MM.1S (cell line): ENCODE measurements around the gene SPDYE2B.
"Not testable (repeated sequence)": the region's sequence is repeated elsewhere in the genome, so short reads cannot be mapped to it uniquely, and the experiment has no call there.

Experiments
- EZH2 ChIP-seq: fragments of 300-600 bp; sonication (generic); optimal IDR thresholded peaks from 2 replicates; pipeline ENCODE3; 2017; ENCODE audit warnings: low read depth, mild to moderate bottlenecking, antibody characterized with exemption, low read length, mixed read lengths
- EZH2phosphoT487 ChIP-seq: fragments of 300-600 bp; sonication (generic); IDR thresholded peaks from 2 replicates; pipeline ENCODE4 v1.6.1; 2018; ENCODE audit warnings: antibody characterized with exemption, low read length
- TF ChIP-seq, protein P1 (sequence below): fragments of 300-600 bp; sonication (generic); IDR thresholded peaks from 2 replicates; pipeline ENCODE4 v1.5.1; 2016; ENCODE audit warnings: antibody characterized with exemption, low read length, mixed read lengths

DNA sequence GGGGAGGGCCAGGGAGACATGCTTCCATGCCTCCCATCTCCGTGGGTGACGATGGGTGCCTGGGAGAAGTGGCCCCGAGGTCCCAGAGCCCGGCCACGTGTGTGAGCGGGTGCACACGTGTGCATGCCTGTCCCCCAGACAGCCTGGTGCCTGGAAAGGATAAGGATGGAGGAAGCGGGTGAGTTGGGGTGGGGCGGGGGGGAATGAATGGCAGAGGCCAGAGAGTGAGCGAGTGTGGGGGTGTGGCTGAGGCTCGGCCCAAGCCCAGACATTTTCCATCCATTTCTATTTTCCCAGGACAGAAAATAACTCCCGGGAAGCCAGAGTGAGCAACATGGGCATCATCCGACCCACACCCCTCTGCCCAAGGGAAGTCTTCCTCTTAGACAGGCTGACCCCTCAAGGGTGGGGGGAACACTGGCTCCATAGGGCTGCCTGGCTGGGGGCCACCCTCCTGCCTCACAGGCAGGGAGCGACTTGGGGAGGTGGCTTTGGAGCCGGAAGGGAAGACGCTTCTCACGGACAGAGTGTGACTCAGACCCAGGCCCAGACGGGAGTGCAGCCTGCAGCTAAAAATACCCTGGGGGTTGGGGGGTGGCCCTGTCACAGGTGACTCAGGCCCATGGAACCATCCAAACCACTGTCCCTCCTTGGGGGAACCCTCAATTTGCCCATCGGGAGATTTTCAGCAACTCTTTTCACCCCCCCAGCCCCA, 45.5 kb upstream of the SPDYE2B start:
- TF ChIP-seq EZH2phosphoT487, EZH2: not testable (repeated sequence)
- TF ChIP-seq, protein P1, sequence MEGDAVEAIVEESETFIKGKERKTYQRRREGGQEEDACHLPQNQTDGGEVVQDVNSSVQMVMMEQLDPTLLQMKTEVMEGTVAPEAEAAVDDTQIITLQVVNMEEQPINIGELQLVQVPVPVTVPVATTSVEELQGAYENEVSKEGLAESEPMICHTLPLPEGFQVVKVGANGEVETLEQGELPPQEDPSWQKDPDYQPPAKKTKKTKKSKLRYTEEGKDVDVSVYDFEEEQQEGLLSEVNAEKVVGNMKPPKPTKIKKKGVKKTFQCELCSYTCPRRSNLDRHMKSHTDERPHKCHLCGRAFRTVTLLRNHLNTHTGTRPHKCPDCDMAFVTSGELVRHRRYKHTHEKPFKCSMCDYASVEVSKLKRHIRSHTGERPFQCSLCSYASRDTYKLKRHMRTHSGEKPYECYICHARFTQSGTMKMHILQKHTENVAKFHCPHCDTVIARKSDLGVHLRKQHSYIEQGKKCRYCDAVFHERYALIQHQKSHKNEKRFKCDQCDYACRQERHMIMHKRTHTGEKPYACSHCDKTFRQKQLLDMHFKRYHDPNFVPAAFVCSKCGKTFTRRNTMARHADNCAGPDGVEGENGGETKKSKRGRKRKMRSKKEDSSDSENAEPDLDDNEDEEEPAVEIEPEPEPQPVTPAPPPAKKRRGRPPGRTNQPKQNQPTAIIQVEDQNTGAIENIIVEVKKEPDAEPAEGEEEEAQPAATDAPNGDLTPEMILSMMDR: not testable (repeated sequence)
